GM18520 (cell line): ENCODE measurements around the gene TCF12.

Experiments
- ATAC-seq: cut with Tn5 transposase; IDR thresholded peaks from one replicate; pipeline ENCODE4 v1.9.1; 2021; ENCODE audit not compliant: unreplicated experiment

The TCF12 gene

GRCh38 chr15:57205996-57206395 lies 287.6 kb downstream of the TCF12 start:
- no peak for ATAC-seq

GRCh38 chr15:57213862-57214261 lies 295.4 kb downstream of the TCF12 start:
- ATAC-seq, result no peak

GRCh38 chr15:57215326-57215725 lies 296.9 kb downstream of the TCF12 start:
- no peak for ATAC-seq

GRCh38 chr15:57215881-57216280 lies 297.4 kb downstream of the TCF12 start:
- ATAC-seq, result no peak

GRCh38 chr15:57216288-57216687 lies 297.8 kb downstream of the TCF12 start:
- no peak for ATAC-seq

- no peak for ATAC-seq
These were observed 299.5 kb downstream of the TCF12 start for GRCh38 chr15:57217778-57218598.

GRCh38 chr15:57218826-57219576 lies 300.6 kb downstream of the TCF12 start:
- no peak for ATAC-seq

- ATAC-seq, result no peak
These were observed 301.8 kb downstream of the TCF12 start for GRCh38 chr15:57220205-57220604.

GRCh38 chr15:57221134-57221533 lies 302.7 kb downstream of the TCF12 start:
- ATAC-seq, result no peak

- ATAC-seq, result no peak
These were observed 304.9 kb downstream of the TCF12 start for GRCh38 chr15:57223345-57223744.

GRCh38 chr15:57223887-57224286 lies 305.4 kb downstream of the TCF12 start:
- ATAC-seq, result no peak

GRCh38 chr15:57224664-57225063 lies 306.2 kb downstream of the TCF12 start:
- ATAC-seq, result no peak

GRCh38 chr15:57227166-57227565 lies 308.7 kb downstream of the TCF12 start:
- ATAC-seq, result no peak

GRCh38 chr15:57227899-57228298 lies 309.5 kb downstream of the TCF12 start:
- no peak for ATAC-seq

GRCh38 chr15:57228395-57228794 lies 310.0 kb downstream of the TCF12 start:
- ATAC-seq, result no peak

- ATAC-seq, result no peak
These were observed 310.6 kb downstream of the TCF12 start for GRCh38 chr15:57229051-57229450.

- no peak for ATAC-seq
These were observed 313.1 kb downstream of the TCF12 start for GRCh38 chr15:57231559-57231958.

GRCh38 chr15:57234156-57234555 lies 315.7 kb downstream of the TCF12 start:
- ATAC-seq, result no peak

GRCh38 chr15:57235186-57235585 lies 316.7 kb downstream of the TCF12 start:
- no peak for ATAC-seq

- no peak for ATAC-seq
These were observed 317.4 kb downstream of the TCF12 start for GRCh38 chr15:57235873-57236272.

GRCh38 chr15:57236561-57237300 lies 318.3 kb downstream of the TCF12 start:
- no peak for ATAC-seq

- ATAC-seq, result no peak
These were observed 318.8 kb downstream of the TCF12 start for GRCh38 chr15:57237301-57237642.
